Superior temporal gyrus (tissue), 1 donor: ENCODE measurements around the gene FAM193A.
"Not testable (repeated sequence)": the region's sequence is repeated elsewhere in the genome, so short reads cannot be mapped to it uniquely, and the experiment has no call there.

ENCODE experiments used
- DNase-seq: peaks from one replicate; pipeline ENCODE4 v3.0.0-alpha.2; 2016; ENCODE audit errors: extremely low spot score

Gene FAM193A

GRCh38 chr4:2536193-2537010 lies at the start of gene FAM193A:
TSS of gene FAM193A (plus strand) at chr4:2536647. CDS start at chr4:2536916, 269 bp downstream.
- DNase-seq, result peak; percentile 98

- DNase-seq, result no peak
Observed at GRCh38 chr4:2486981-2487380, 49.5 kb upstream of the FAM193A start.

DNA sequence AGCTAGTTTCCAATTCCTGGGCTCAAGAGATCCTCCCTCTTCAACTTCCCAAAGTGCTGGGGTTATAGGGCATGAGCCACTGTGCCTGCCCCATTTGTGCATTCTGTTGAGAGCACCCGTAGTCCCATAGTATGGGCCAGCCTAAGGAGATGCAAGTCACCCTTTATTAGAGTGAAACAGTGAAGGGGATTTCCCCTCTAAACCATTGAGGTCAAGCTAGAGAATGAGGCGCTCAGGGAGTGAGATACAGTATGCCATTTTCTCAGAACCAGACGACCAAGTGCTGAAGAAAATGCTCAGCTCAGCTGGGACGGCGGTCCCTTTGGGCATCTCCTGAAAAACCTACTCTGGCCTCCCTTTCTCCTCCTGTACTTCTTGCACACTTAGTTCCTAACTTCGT lies 48.8 kb upstream of the FAM193A start:
- no peak for DNase-seq

DNA sequence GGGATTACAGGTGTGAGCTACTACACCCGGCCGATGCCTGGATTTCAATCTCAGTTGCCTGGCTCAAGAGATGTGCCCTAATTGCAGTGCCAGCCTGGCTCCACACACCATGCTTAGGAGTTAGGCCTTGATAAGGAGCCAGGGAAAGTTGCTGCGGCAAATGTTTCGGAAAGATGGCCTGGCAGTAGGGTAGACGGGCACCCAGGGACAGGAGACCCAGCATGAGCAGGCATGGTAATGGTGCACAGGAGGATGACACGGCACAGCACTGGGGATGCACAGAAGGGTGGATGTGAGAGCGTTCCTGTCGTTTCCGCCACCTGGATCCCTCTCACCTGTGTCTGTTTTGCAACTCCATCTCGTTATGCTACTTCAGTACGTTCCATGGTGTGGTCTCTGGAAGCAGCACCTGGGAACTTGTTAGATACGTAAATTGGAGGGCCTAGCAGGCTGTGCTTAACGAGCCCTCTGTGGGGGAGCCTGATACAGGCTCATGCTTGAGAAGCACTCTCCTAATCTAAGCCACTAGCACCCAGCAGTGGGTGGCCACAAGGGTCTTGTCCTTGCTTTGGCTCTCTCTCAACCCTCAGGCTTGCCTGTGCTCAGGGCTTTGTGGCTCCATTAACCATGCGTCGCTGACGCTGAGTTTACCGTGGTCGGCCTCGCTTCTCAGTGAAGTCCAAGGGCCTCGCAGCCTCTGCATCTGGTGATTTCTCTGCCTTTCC lies 47.2 kb upstream of the FAM193A start:
- no peak for DNase-seq

GRCh38 chr4:2489841-2490552 lies 46.5 kb upstream of the FAM193A start:
- no peak for DNase-seq

DNA sequence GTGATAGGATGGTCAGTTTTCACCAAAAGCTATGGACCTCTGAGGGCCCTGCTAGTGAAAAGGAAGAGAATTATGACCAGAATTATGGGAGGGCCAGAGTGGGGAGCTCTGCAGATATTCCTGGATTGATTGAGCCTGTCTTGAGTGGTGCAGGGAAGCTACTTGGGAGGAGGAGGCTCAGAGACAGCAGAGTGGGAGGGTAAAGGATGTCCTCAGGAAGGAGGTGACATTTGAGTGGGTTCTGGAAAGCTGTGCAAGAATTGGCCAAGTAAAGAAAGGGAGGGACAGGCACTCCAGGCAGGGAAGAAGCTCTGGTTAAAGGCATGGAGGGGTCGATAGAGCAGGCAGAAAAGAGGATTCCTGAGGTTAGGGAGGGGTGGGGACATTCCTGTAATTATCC lies 43.5 kb upstream of the FAM193A start:
- no peak for DNase-seq

- no peak for DNase-seq
Observed at GRCh38 chr4:2494992-2495391, 41.5 kb upstream of the FAM193A start.

GRCh38 chr4:2497324-2497723 lies 39.1 kb upstream of the FAM193A start:
- no peak for DNase-seq

DNA sequence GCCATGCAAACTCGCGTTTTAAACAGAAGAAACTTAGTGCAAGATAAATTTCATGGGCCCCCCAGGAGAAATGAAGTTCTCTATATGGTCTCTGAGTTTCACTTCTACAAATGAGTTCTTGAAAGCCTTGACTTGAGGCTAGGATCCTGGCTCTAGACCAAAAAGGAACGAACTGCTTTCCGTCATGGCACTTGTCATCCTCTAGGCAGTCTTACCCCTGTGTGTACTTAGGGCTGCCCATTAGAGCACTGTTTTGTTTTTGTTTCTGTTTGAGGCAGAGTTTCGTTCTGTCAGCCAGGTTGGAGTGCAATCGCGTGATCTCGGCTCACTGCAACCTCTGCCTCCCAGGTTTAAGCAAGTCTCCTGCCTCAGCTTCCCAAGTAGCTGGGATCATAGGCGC lies 38.5 kb upstream of the FAM193A start:
- DNase-seq, result no peak

DNA sequence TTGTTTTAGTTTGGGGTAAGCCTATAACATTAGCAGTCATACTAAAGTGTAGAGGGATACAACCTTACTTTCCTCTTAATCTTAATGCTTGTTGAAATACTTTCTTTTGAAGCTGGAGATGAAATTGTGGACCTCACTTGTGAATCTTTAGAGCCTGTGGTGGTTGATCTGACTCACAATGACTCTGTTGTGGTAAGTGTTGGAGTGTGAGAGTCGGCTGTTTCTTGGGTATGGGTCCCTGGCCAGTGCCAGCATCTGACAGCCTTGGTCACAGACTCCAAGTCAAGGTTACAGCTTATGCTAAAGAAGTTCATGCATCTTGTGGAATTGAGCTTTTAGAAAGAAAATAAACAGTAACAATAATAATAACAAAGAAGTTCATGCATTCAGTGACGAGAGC lies 35.9 kb upstream of the FAM193A start:
- no peak for DNase-seq

GRCh38 chr4:2501034-2501594 lies 35.3 kb upstream of the FAM193A start:
- DNase-seq, result no peak

GRCh38 chr4:2503809-2504208 lies 32.6 kb upstream of the FAM193A start:
- DNase-seq, result no peak

DNA sequence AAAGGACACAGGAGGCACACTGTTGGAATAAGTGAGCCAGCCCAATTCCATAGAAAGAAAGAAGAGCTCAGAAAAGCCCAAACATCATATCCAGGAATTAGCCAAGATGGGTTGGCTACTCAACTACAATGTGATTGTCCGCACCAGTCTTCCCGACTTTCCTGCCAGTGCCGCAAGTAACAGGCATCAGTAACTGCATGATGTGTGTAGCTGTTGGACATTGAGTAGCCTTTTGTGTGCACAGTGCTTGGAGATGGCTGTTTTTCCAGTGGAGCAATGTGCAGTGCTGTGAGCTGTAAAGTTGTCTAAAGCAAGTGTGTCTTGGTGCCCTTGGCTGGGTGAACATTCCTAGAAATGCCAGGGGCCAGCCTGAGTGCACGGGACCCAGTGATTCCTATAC lies 29.2 kb upstream of the FAM193A start:
- no peak for DNase-seq

- no peak for DNase-seq
Observed at GRCh38 chr4:2507855-2508254, 28.6 kb upstream of the FAM193A start.

GRCh38 chr4:2510351-2511259 lies 25.8 kb upstream of the FAM193A start:
- no peak for DNase-seq

DNA sequence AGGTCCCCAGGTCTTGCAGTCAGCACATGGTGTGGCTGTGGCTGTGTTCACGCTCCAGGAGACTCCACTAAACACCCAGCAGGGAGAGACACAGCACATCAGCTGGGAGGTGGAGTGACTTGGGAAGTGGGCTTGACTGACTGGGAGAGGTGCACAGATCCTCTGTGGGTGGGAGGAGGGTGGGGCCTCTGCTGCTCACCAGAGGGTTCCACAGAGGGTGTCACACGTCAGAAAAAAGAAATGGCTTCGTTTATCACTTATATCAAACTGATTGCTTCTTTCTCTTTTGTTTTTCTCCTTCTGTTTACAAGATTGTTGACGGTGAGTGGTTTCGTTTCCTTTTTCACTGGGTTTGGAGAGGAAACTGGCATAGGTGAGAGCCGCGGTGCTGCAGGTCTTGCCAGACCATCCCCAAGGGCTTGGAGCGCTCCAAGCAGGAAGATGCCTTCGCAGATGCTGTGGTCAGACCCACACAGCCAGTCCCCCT lies 24.8 kb upstream of the FAM193A start:
- DNase-seq, result no peak

GRCh38 chr4:2512396-2513135 lies 23.9 kb upstream of the FAM193A start:
- no peak for DNase-seq

GRCh38 chr4:2514193-2514592 lies 22.3 kb upstream of the FAM193A start:
- DNase-seq, result not testable (repeated sequence)

GRCh38 chr4:2514944-2515343 lies 21.5 kb upstream of the FAM193A start:
- not testable (repeated sequence) for DNase-seq

DNA sequence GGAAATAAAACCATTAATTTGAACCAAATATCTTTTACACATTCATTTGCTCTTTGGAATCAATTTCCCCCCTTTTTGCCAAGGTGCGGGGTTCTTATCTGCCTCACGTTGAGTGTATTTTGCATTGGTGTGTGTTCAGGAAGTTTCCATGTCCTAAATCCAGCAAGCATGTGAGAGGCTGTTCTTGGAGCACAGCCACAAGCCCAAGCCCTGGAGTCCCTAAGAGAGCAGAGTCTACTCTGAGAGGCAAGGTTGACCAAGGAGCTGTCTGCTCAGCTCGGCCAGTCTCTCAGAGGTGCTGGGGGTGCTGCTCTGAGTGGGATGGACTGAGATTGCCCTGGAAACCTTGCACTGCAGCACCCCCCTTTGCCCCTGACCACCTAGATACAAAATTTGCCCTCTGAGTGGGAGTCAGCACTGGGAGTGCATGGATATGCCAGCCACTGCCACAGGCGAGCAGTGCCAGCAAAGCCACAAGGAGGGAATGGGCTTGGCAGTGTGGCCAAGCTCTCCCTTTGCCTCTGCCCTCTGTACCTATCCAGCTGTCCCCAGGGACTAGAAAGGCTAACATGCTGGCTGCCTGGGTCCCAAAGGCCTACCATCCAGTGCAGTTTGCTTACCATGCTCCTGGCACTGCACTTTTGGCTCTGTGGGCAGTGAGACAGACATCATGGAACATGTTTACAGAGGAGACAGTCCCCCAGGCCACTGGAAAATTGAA lies 20.5 kb upstream of the FAM193A start:
- no peak for DNase-seq
